ENCODE measurements around the gene CELF2. TPM values are rescaled to one million over a fixed set of nuclear protein-coding genes. Genes with fewer than 3 reads are reported as not detected.

Gene CELF2
- polyA plus RNA-seq, 1 experiment: 24.7 TPM

- H3K4me3 ChIP-seq (ENCODE audit: low read depth, low read length): no peak overlapping the region
- CTCF ChIA-PET: no interaction called here
- H3K27ac ChIP-seq (ENCODE audit: low read depth, low read length): no peak overlapping the region
- H3K9me3 ChIP-seq (ENCODE audit: control insufficient read depth, insufficient read depth, low read length): no peaks in the 10 kb centered on the region
- POLR2A ChIA-PET: no interaction called here
- H3K27me3 ChIP-seq (ENCODE audit: control insufficient read depth, insufficient read depth, low read length): no peaks in the 10 kb centered on the region
- TF ChIP-seq CTCF (IDR thresholded peaks at IDR 0.05; ENCODE audit: low read depth, low read length): no peak
- no peak for DNase-seq (ENCODE audit: low read depth, low spot score)
Measured at GRCh38 chr10:11091517-11092102, 73.9 kb downstream of the CELF2 start.

- ChIA-PET CTCF (interaction anchor here (0.6 kb wide), 1 partner anchor 264 kb away, joined by 5 read pairs; no protein-coding TSS in a partner anchor), POLR2A (interaction anchor here (0.7 kb wide), 1 partner anchor 520 kb away, joined by 3 read pairs; no protein-coding TSS in a partner anchor)
- no peak for TF ChIP-seq CTCF (IDR thresholded peaks at IDR 0.05; ENCODE audit: low read depth, low read length)
- Histone ChIP-seq H3K4me3 (ENCODE audit: low read depth, low read length) (no peak overlapping the region), H3K27me3 (ENCODE audit: control insufficient read depth, insufficient read depth, low read length) (no peaks in the 10 kb centered on the region), H3K27ac (ENCODE audit: low read depth, low read length) (no peak overlapping the region), H3K9me3 (ENCODE audit: control insufficient read depth, insufficient read depth, low read length) (no peaks in the 10 kb centered on the region)
- no peak for DNase-seq (ENCODE audit: low read depth, low spot score)
Measured at GRCh38 chr10:11093771-11094736, 76.4 kb downstream of the CELF2 start.

GRCh38 chr10:11095374-11095801, 77.7 kb downstream of the CELF2 start:
- Histone ChIP-seq H3K27me3 (ENCODE audit: control insufficient read depth, insufficient read depth, low read length) (no peaks in the 10 kb centered on the region), H3K9me3 (ENCODE audit: control insufficient read depth, insufficient read depth, low read length) (no peaks in the 10 kb centered on the region), H3K4me3 (ENCODE audit: low read depth, low read length) (no peak overlapping the region), H3K27ac (ENCODE audit: low read depth, low read length) (no peak overlapping the region)
- DNase-seq (ENCODE audit: low read depth, low spot score): no peak
- TF ChIP-seq CTCF (IDR thresholded peaks at IDR 0.05; ENCODE audit: low read depth, low read length): no peak
- POLR2A ChIA-PET: no interaction called here
- CTCF ChIA-PET: no interaction called here

- CTCF ChIA-PET: interaction anchor here (0.6 kb wide), 1 partner anchor 47 kb away, joined by 5 read pairs; no protein-coding TSS in a partner anchor
- DNase-seq (ENCODE audit: low read depth, low spot score): no peak
- no peak overlapping the region for H3K4me3 ChIP-seq (ENCODE audit: low read depth, low read length)
- no peaks in the 10 kb centered on the region for H3K9me3 ChIP-seq (ENCODE audit: control insufficient read depth, insufficient read depth, low read length)
- TF ChIP-seq CTCF (IDR thresholded peaks at IDR 0.05; ENCODE audit: low read depth, low read length): no peak
- no peaks in the 10 kb centered on the region for H3K27me3 ChIP-seq (ENCODE audit: control insufficient read depth, insufficient read depth, low read length)
- POLR2A ChIA-PET: no interaction called here
- no peak overlapping the region for H3K27ac ChIP-seq (ENCODE audit: low read depth, low read length)
Measured at GRCh38 chr10:11096422-11096821, 78.8 kb downstream of the CELF2 start.

- POLR2A ChIA-PET: no interaction called here
Measured at GRCh38 chr10:11097686-11098085, 80.0 kb downstream of the CELF2 start.

More at GRCh38 chr10:11097686-11098085, 80.0 kb downstream of the CELF2 start:
- no peak for DNase-seq (ENCODE audit: low read depth, low spot score)
- Histone ChIP-seq H3K4me3 (ENCODE audit: low read depth, low read length) (no peak overlapping the region), H3K9me3 (ENCODE audit: control insufficient read depth, insufficient read depth, low read length) (no peaks in the 10 kb centered on the region), H3K27me3 (ENCODE audit: control insufficient read depth, insufficient read depth, low read length) (peaks cover 3% of the 10 kb centered on the region), H3K27ac (ENCODE audit: low read depth, low read length) (no peak overlapping the region)
- CTCF ChIA-PET: no interaction called here
- TF ChIP-seq CTCF (IDR thresholded peaks at IDR 0.05; ENCODE audit: low read depth, low read length): no peak

Measured in AG04450 (cell line).